SK-N-SH (cell line): ENCODE data around the gene KIF18A.

Experiments used
- FOXJ3 ChIP-seq: sonication (generic); formaldehyde crosslinking; IDR thresholded peaks from 2 replicates; pipeline ENCODE4 v1.5.1; 2020; ENCODE audit warnings: mild to moderate bottlenecking, missing genetic modification reagents
- FOXM1 ChIP-seq: IDR thresholded peaks from 2 replicates; pipeline ENCODE4 v1.4.0; 2012; ENCODE audit warnings: low read depth, mild to moderate bottlenecking
- JUND ChIP-seq: IDR thresholded peaks from 2 replicates; pipeline ENCODE4 v1.4.0; 2012
- POLR2AphosphoS5 ChIP-seq: IDR thresholded peaks from 2 replicates; pipeline ENCODE4 v1.6.1; 2012; ENCODE audit warnings: low read depth, low read length
- TAF1 ChIP-seq: IDR thresholded peaks from 2 replicates; pipeline ENCODE4 v1.6.1; 2012; ENCODE audit warnings: low read depth, mild to moderate bottlenecking, low read length, moderate library complexity, borderline replicate concordance
- TCF12 ChIP-seq: IDR thresholded peaks from 2 replicates; pipeline ENCODE4 v1.4.0; 2012
- TEAD4 ChIP-seq: IDR thresholded peaks from 2 replicates; pipeline ENCODE4 v1.4.0; 2012; ENCODE audit warnings: mild to moderate bottlenecking, borderline replicate concordance; ENCODE audit not compliant: insufficient read depth
- TF ChIP-seq, protein P1 (sequence below): fragments of 200-600 bp; sonication (generic); IDR thresholded peaks from 2 replicates; pipeline ENCODE4 v1.6.1; 2017; ENCODE audit warnings: antibody characterized with exemption, mild to moderate bottlenecking, moderate library complexity

DNA sequence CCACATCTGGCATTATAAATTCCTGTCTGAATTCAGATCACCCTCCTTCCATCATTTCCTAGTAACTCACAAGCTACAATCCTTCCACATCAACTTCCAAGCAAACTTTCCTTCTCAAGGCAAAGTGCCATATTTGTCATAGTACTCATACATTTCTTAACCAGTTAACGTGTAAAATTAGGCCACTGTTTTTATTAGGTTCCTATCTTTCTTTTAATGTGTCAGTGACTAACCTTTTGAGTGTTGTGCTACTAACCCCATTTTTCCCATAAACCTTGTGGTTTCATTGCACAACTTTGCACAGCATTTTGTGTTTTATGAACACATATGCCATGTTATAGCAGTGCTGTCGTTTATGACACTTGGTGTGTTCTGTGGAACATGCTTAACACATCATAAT lies 90.1 kb downstream of the KIF18A start:
- TF ChIP-seq POLR2AphosphoS5 (no peak), JUND (no peak), TCF12 (no peak), FOXM1 (no peak), TAF1 (no peak), TEAD4 (no peak), FOXJ3 (no peak)
- TF ChIP-seq, protein P1, sequence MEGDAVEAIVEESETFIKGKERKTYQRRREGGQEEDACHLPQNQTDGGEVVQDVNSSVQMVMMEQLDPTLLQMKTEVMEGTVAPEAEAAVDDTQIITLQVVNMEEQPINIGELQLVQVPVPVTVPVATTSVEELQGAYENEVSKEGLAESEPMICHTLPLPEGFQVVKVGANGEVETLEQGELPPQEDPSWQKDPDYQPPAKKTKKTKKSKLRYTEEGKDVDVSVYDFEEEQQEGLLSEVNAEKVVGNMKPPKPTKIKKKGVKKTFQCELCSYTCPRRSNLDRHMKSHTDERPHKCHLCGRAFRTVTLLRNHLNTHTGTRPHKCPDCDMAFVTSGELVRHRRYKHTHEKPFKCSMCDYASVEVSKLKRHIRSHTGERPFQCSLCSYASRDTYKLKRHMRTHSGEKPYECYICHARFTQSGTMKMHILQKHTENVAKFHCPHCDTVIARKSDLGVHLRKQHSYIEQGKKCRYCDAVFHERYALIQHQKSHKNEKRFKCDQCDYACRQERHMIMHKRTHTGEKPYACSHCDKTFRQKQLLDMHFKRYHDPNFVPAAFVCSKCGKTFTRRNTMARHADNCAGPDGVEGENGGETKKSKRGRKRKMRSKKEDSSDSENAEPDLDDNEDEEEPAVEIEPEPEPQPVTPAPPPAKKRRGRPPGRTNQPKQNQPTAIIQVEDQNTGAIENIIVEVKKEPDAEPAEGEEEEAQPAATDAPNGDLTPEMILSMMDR, result no peak
